Calu3 (cell line): ENCODE results near the gene ROGDI. TPM values are rescaled to one million over a fixed set of nuclear protein-coding genes. Genes with fewer than 3 reads are reported as not detected.

Source experiments
- BruUV-seq: library from RNA; stranded (reverse); fragments of 400-500 nt; replicated peaks from 2 replicates; lab custom pipeline; 2021; lab: Mats Ljungman, UMichigan
- CTCF ChIA-PET: fragments of 300-600 bp; sonication (Branson Sonifier 250); formaldehyde crosslinking; loops from one replicate; lab custom pipeline; 2022; ENCODE audit warnings: antibody characterized with exemption; lab: Charles Lee
- DNase-seq: peaks from one replicate; pipeline ENCODE4 v3.0.0; 2022
- H3K27ac Mint-ChIP-seq: one replicate; pipeline ENCODE4 v1.8.0; 2022; ENCODE audit warnings: mixed read lengths; ENCODE audit not compliant: unreplicated experiment
- H3K27me3 Mint-ChIP-seq: one replicate; pipeline ENCODE4 v1.8.0; 2022; ENCODE audit warnings: mixed read lengths; ENCODE audit not compliant: unreplicated experiment
- H3K36me3 Mint-ChIP-seq: one replicate; pipeline ENCODE4 v1.8.0; 2022; ENCODE audit warnings: mild to moderate bottlenecking, moderate library complexity, mixed read lengths; ENCODE audit not compliant: insufficient read depth, unreplicated experiment
- H3K4me1 Mint-ChIP-seq: one replicate; pipeline ENCODE4 v1.8.0; 2022; ENCODE audit warnings: mild to moderate bottlenecking, low read depth, mixed read lengths; ENCODE audit not compliant: unreplicated experiment
- H3K4me3 Mint-ChIP-seq: one replicate; pipeline ENCODE4 v1.8.0; 2022; ENCODE audit warnings: mild to moderate bottlenecking, low read depth, moderate library complexity, mixed read lengths; ENCODE audit not compliant: unreplicated experiment
- H3K9me3 Mint-ChIP-seq: one replicate; pipeline ENCODE4 v1.8.0; 2022; ENCODE audit warnings: low read depth, mixed read lengths; ENCODE audit not compliant: unreplicated experiment
- CTCF ChIP-seq: fragments of 200-600 bp; IDR thresholded peaks from one replicate; pipeline ENCODE4 v1.8.0; 2022; ENCODE audit warnings: antibody characterized with exemption; ENCODE audit not compliant: unreplicated experiment
- intact Hi-C: fragments of 100-400 bp; cut with micrococcal nuclease; formaldehyde crosslinking; loops from one replicate; pipeline ENCODE4 v1.10.0; 2022; ENCODE audit not compliant: unreplicated experiment
- total RNA-seq: library from RNA; stranded (reverse); gene quantifications from 2 replicates; pipeline ENCODE4 v1.2.3, GENCODE V29; 2022

The ROGDI gene
- total RNA-seq, 1 experiment from 2014 or later, result 20.8 TPM

- Mint-ChIP-seq H3K4me1 (peaks cover 2% of the 10 kb centered on the region), H3K27me3 (no peaks in the 10 kb centered on the region), H3K4me3 (peak within 1 kb of the TSS; percentile 83), H3K36me3 (peaks cover 56% of the 10 kb centered on the region), H3K27ac (peak within 1 kb of the TSS; percentile 83), H3K9me3 (no peaks in the 10 kb centered on the region)
- DNase-seq, result peak; percentile 92
- TF ChIP-seq CTCF, result no peak
- BruUV-seq, result no TSS peak
- intact Hi-C loops, result no loop called here
- CTCF ChIA-PET, result interaction anchor here (0.6 to 1.3 kb wide), 2 partner anchors 15 to 28 kb away, joined by 4 to 8 read pairs; no protein-coding TSS in a partner anchor
Measured at GRCh38 chr16:4795181-4795827, 7.1 kb downstream of the ROGDI start, which contains the start of gene SMIM22. Gene SMIM22 (plus strand): TSS chr16:4795369. CDS start chr16:4795735, 366 bp downstream.

DNA sequence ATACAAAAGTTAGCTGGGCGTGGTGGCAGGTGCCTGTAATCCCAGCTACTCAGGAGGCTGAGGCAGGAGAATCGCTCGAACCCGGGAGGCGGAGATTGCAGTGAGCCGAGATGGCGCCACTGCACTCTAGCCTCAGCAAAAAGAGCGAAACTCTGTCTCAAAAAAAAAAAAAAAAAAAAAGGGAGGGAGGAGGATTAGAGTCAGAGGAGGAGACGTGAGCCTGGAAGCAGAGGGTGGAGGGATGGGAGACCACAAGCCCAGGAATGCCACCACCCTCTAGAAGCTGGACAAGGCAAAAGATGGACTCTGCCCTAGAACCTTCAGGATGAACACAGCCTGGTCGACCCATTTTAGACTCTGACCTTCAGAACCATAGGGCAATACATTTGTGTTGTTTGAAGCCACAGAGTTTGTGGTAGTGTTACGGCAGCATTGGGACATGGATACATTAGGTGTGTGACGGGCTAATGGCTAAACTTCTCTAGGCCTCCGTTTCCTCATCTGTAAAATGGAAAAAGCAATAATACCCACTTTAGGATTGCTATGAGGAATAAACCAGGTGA lies 9.4 kb downstream of the ROGDI start:
- H3K4me3 Mint-ChIP-seq, result no peak overlapping the region
- peaks cover 22% of the 10 kb centered on the region for H3K4me1 Mint-ChIP-seq
- DNase-seq, result no peak
- no TSS peak for BruUV-seq
- H3K36me3 Mint-ChIP-seq, result peaks cover 38% of the 10 kb centered on the region
- TF ChIP-seq CTCF, result no peak
- intact Hi-C loops, result no loop called here
- H3K27ac Mint-ChIP-seq, result no peak overlapping the region
- H3K9me3 Mint-ChIP-seq, result no peaks in the 10 kb centered on the region
- no peaks in the 10 kb centered on the region for H3K27me3 Mint-ChIP-seq
- CTCF ChIA-PET, result no interaction called here

GRCh38 chr16:4790871-4791270 lies 11.6 kb downstream of the ROGDI start:
- peak overlapping the region; percentile 61 for H3K27ac Mint-ChIP-seq
- H3K4me1 Mint-ChIP-seq, result peaks cover 27% of the 10 kb centered on the region
- no TSS peak for BruUV-seq
- intact Hi-C loops, result no loop called here
- peaks cover 23% of the 10 kb centered on the region for H3K36me3 Mint-ChIP-seq
- TF ChIP-seq CTCF, result no peak
- H3K9me3 Mint-ChIP-seq, result no peaks in the 10 kb centered on the region
- no peaks in the 10 kb centered on the region for H3K27me3 Mint-ChIP-seq
- DNase-seq, result no peak
- no peak overlapping the region for H3K4me3 Mint-ChIP-seq
- CTCF ChIA-PET, result no interaction called here

GRCh38 chr16:4790261-4790660 lies 12.2 kb downstream of the ROGDI start:
- TF ChIP-seq CTCF, result no peak
- no peaks in the 10 kb centered on the region for H3K9me3 Mint-ChIP-seq
- H3K4me1 Mint-ChIP-seq, result peaks cover 27% of the 10 kb centered on the region

More at GRCh38 chr16:4790261-4790660, 12.2 kb downstream of the ROGDI start:
- CTCF ChIA-PET, result no interaction called here
- Mint-ChIP-seq H3K27me3 (no peaks in the 10 kb centered on the region), H3K27ac (no peak overlapping the region), H3K36me3 (peaks cover 16% of the 10 kb centered on the region), H3K4me3 (no peak overlapping the region)
- BruUV-seq, result no TSS peak
- DNase-seq, result no peak
- intact Hi-C loops, result no loop called here
